B cell (primary cell): ENCODE results near the gene MFF. TPM values are rescaled to one million over a fixed set of nuclear protein-coding genes. Genes with fewer than 3 reads are reported as not detected.

ENCODE experiments used
- ATAC-seq: fragments of 200-7000 bp; cut with Tn5 transposase; one replicate; pipeline ENCODE4 v1.10.0; 2021; ENCODE audit warnings: low read depth, mild to moderate bottlenecking, moderate number of reproducible peaks, moderate library complexity
- CTCF ChIA-PET: fragments of 350-600 bp; sonication (Branson Sonifier 250); formaldehyde crosslinking; loops from one replicate; lab custom pipeline; 2021; ENCODE audit warnings: antibody characterized with exemption, inconsistent platforms; lab: Charles Lee
- POLR2A ChIA-PET: fragments of 350-600 bp; sonication (Branson Sonifier 250); formaldehyde crosslinking; loops from one replicate; lab custom pipeline; 2021; ENCODE audit warnings: antibody characterized with exemption; lab: Charles Lee
- DNase-seq: peaks from one replicate; pipeline ENCODE4 v3.0.0; 2013
- H2AFZ ChIP-seq: 2 replicates; pipeline ENCODE4 v1.6.1; 2012; ENCODE audit warnings: mild to moderate bottlenecking, low read depth, low read length; ENCODE audit not compliant: insufficient read depth, poor library complexity, severe bottlenecking
- H3K27ac ChIP-seq, 2 donors: 1 replicate in 1 of 2; 2 replicates in 1 of 2; pipeline ENCODE4 v1.5.1; 2012 to 2013; ENCODE audit warnings: low read length in 2 of 2, mild to moderate bottlenecking in 2 of 2, moderate library complexity in 1 of 2
- H3K27me3 ChIP-seq, 4 experiments: fragments of 200-600 bp in 1 of 4; sonication (generic) in 1 of 4; replicated peaks in 1 of 4; 1 replicate in 2 of 4; 2 replicates in 2 of 4; pipeline versions ENCODE4 v1.6.1 to v1.7.0; 2013 to 2016; ENCODE audit warnings: low read length in 3 of 4, mild to moderate bottlenecking in 2 of 4, mixed read lengths in 1 of 4, moderate library complexity in 1 of 4; ENCODE audit not compliant: insufficient read depth in 4 of 4, control insufficient read depth in 3 of 4; ENCODE audit errors: control extremely low read depth in 1 of 4
- H3K36me3 ChIP-seq, 2 experiments: replicated peaks in 1 of 2; 1 replicate in 1 of 2; 2 replicates in 1 of 2; pipeline versions ENCODE4 v1.6.1 to v1.7.1; 2013; ENCODE audit warnings: low read length in 1 of 2; ENCODE audit not compliant: insufficient read depth in 2 of 2, control insufficient read depth in 1 of 2; ENCODE audit errors: control extremely low read depth in 1 of 2, extremely low read depth in 1 of 2
- H3K4me1 ChIP-seq, 2 donors: fragments of 200-600 bp in 1 of 2; sonication (generic) in 1 of 2; 1 replicate in 1 of 2; 2 replicates in 1 of 2; pipeline versions ENCODE4 v1.5.1 to v1.6.1; 2013 to 2017; ENCODE audit warnings: low read length in 2 of 2; ENCODE audit not compliant: control insufficient read depth in 2 of 2, insufficient read depth in 2 of 2
- H3K4me2 ChIP-seq: replicated peaks from 2 replicates; pipeline ENCODE3; 2012; ENCODE audit warnings: mild to moderate bottlenecking, low read depth, low read length; ENCODE audit not compliant: poor library complexity, severe bottlenecking
- H3K4me3 ChIP-seq, 5 experiments: fragments of 200-600 bp in 1 of 5; sonication (generic) in 1 of 5; 1 replicate in 3 of 5; 2 replicates in 2 of 5; pipeline versions ENCODE4 v1.5.1 to v1.7.0; 2011 to 2016; ENCODE audit warnings: low read length in 4 of 5, mild to moderate bottlenecking in 4 of 5, low read depth in 2 of 5, control low read depth in 1 of 5, moderate library complexity in 1 of 5; ENCODE audit not compliant: insufficient read depth in 1 of 5; ENCODE audit errors: control extremely low read depth in 1 of 5, extremely low read depth in 1 of 5
- H3K79me2 ChIP-seq: fragments of 200-600 bp; sonication (generic); one replicate; pipeline ENCODE4 v1.6.0; 2016; ENCODE audit warnings: low read length; ENCODE audit not compliant: control insufficient read depth, insufficient read depth
- H3K9ac ChIP-seq: fragments of 200-600 bp; sonication (generic); 2 replicates; pipeline ENCODE4 v1.6.1; 2017; ENCODE audit warnings: mild to moderate bottlenecking, low read length, moderate library complexity
- H3K9me3 ChIP-seq, 3 donors: one replicate each; pipeline versions ENCODE4 v1.6.1 to v1.7.1; 2013; ENCODE audit warnings: low read length in 2 of 3; ENCODE audit not compliant: control insufficient read depth in 2 of 3, insufficient read depth in 1 of 3; ENCODE audit errors: control extremely low read depth in 1 of 3
- H4K20me1 ChIP-seq: 2 replicates; pipeline ENCODE4 v1.6.0; 2012; ENCODE audit warnings: mild to moderate bottlenecking, low read length; ENCODE audit not compliant: insufficient read depth, control insufficient read depth, poor library complexity, severe bottlenecking
- H3K27ac Mint-ChIP-seq: one replicate; pipeline ENCODE4 v1.8.0; 2021; ENCODE audit warnings: mixed read lengths
- H3K27me3 Mint-ChIP-seq: one replicate; pipeline ENCODE4 v1.8.0; 2021; ENCODE audit warnings: mixed read lengths
- H3K4me1 Mint-ChIP-seq: one replicate; pipeline ENCODE4 v1.8.0; 2021; ENCODE audit warnings: mixed read lengths
- H3K4me3 Mint-ChIP-seq: one replicate; pipeline ENCODE4 v1.8.0; 2021; ENCODE audit warnings: mixed read lengths
- H3K9me3 Mint-ChIP-seq: one replicate; pipeline ENCODE4 v1.8.0; 2022; ENCODE audit warnings: mixed read lengths; ENCODE audit not compliant: insufficient read depth
- EZH2 ChIP-seq: IDR thresholded peaks from 2 replicates; pipeline ENCODE4 v1.6.1; 2012; ENCODE audit warnings: borderline replicate concordance, low read depth, mild to moderate bottlenecking, moderate library complexity, low read length; ENCODE audit not compliant: insufficient read depth, poor library complexity, severe bottlenecking
- WGBS: methylation state at CpG from one replicate; pipeline ENCODE4 v1.1.5; 2013; ENCODE audit warnings: missing lambda C conversion rate; ENCODE audit not compliant: insufficient coverage; 5-methylcytosine and 5-hydroxymethylcytosine counted together
- intact Hi-C: fragments of 100-400 bp; cut with micrococcal nuclease; formaldehyde crosslinking; loops from one replicate; pipeline ENCODE4 v1.10.0; 2022
- polyA plus RNA-seq: library from polyadenylated mRNA; depleted of rRNA; stranded (reverse); fragments of >200 nt; gene quantifications from 2 replicates; pipeline ENCODE4 v1.2.3, GENCODE V29; 2012
- total RNA-seq, 2 donors: library from RNA; stranded (reverse); fragments of 120-200 nt in 1 of 2; gene quantifications; 1 replicate in 1 of 2; 2 replicates in 1 of 2; pipeline versions ENCODE4 v1.2.3 to v1.2.4, GENCODE V29; 2013 to 2022
- TF ChIP-seq, protein P1 (sequence below): fragments of 200-600 bp; IDR thresholded peaks from one replicate; pipeline ENCODE4 v1.8.0; 2022; ENCODE audit warnings: antibody characterized with exemption, mild to moderate bottlenecking

Gene MFF
- total and polyA plus RNA-seq, 2 donors (not counting 1 experiment from before 2014, with no cell fraction given) = 55.0 to 70.4 TPM

- H3K9me3 ChIP-seq = no peaks in the 10 kb centered on the region
- H3K4me1 ChIP-seq = peaks cover 21 to 25% of the 10 kb centered on the region in 2 donors
- Mint-ChIP-seq H3K4me3 (no peak overlapping the region), H3K4me1 (peaks cover 34% of the 10 kb centered on the region), H3K9me3 (no peaks in the 10 kb centered on the region), H3K27ac (no peak overlapping the region), H3K27me3 (no peaks in the 10 kb centered on the region)
- CTCF ChIA-PET = no interaction called here
- no peak overlapping the region for H3K4me2 ChIP-seq
- H3K27ac ChIP-seq = no peak overlapping the region
- H3K9ac ChIP-seq = no peak overlapping the region
- POLR2A ChIA-PET = no interaction called here
- TF ChIP-seq, protein P1, sequence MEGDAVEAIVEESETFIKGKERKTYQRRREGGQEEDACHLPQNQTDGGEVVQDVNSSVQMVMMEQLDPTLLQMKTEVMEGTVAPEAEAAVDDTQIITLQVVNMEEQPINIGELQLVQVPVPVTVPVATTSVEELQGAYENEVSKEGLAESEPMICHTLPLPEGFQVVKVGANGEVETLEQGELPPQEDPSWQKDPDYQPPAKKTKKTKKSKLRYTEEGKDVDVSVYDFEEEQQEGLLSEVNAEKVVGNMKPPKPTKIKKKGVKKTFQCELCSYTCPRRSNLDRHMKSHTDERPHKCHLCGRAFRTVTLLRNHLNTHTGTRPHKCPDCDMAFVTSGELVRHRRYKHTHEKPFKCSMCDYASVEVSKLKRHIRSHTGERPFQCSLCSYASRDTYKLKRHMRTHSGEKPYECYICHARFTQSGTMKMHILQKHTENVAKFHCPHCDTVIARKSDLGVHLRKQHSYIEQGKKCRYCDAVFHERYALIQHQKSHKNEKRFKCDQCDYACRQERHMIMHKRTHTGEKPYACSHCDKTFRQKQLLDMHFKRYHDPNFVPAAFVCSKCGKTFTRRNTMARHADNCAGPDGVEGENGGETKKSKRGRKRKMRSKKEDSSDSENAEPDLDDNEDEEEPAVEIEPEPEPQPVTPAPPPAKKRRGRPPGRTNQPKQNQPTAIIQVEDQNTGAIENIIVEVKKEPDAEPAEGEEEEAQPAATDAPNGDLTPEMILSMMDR = no peak
- no peak for TF ChIP-seq EZH2
- H4K20me1 ChIP-seq = no peaks in the 10 kb centered on the region
- H2AFZ ChIP-seq = peak overlapping the region; percentile 32
- no peaks in the 10 kb centered on the region for H3K79me2 ChIP-seq
- H3K27me3 ChIP-seq = no peaks in the 10 kb centered on the region
- H3K4me3 ChIP-seq = no peak overlapping the region
- intact Hi-C loops = no loop called here
- DNase-seq (no peak), ATAC-seq (no peak)
- H3K36me3 ChIP-seq = no peaks in the 10 kb centered on the region
- 39% methylated on average over 2 of the region's 4 CpGs for WGBS
These were observed 72.5 kb downstream of the MFF start for GRCh38 chr2:227397562-227397961.

DNA sequence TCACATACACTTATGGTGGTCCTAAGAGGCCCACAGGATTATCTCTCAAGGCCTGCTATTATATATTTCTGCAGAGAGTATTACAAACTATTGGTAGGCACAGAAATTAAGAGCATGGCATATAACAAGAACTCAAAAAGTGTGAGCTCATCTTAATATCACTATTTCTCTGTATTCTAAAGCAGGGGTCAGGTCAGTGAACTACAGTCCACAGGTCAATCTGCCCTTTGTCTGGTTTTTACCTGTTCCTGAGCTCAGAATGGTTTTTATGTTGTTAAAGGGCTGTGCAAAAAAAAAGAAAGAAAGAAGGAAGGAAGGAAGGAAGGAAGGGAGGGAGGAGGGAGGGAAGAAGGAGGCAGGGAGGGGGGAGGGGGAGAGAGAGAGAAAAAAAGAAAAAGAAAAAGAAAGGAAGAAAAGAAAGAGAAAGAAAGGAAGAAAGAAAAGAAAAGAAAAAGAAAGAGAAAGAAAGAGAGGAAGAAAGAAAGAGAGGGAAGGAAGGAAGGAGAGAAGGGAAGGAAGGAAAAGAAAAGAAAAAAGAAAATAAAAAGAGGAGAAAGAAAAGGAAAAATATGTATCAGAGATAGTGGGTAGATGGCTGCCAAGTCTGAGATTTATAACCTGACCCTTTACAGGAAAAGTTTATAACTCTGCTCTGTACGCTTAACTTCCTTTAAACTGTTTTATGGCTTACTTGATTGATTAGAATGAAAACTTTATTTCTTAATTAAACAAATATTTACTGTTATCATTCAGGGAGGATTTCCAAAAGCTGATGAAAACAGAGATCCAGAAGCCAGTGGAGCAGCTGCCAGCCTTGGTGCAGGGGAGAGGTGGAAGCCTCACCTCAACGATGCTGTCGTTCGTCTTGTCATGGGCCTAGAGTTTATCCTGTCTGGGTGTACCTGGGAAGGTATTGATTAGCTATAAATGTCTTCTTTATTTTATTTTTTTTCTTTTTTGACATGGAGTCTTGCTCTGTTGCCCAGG, 73.9 kb downstream of the MFF start:
- Histone ChIP-seq H4K20me1 (no peaks in the 10 kb centered on the region), H3K79me2 (no peaks in the 10 kb centered on the region), H3K27me3 (no peaks in the 10 kb centered on the region), H3K9me3 (no peaks in the 10 kb centered on the region), H3K4me2 (no peak overlapping the region), H3K9ac (no peak overlapping the region), H3K4me3 (no peak overlapping the region), H3K4me1 (peaks cover 7 to 14% of the 10 kb centered on the region in 2 donors), H3K36me3 (no peaks in the 10 kb centered on the region), H2AFZ (no peak overlapping the region), H3K27ac (no peak overlapping the region)
- Mint-ChIP-seq H3K4me1 (peaks cover 26% of the 10 kb centered on the region), H3K27me3 (no peaks in the 10 kb centered on the region), H3K4me3 (no peak overlapping the region), H3K9me3 (no peaks in the 10 kb centered on the region), H3K27ac (no peak overlapping the region)
- CTCF ChIA-PET = interaction anchor here (0.9 kb wide), 1 partner anchor 14 kb away, joined by 3 read pairs; no protein-coding TSS in a partner anchor
- no peak for TF ChIP-seq EZH2
- TF ChIP-seq, protein P1 = peak; percentile 38
- intact Hi-C loops = no loop called here
- 100% methylated on average over 1 of the region's 4 CpGs for WGBS
- ATAC-seq (no peak), DNase-seq (no peak)
- POLR2A ChIA-PET = no interaction called here
